Left cardiac atrium (tissue), 2 donors: ENCODE measurements around the gene ANKRD61. TPM values are rescaled to one million over a fixed set of nuclear protein-coding genes. Genes with fewer than 3 reads are reported as not detected.

Experiments
- total RNA-seq, 2 donors: library from RNA; stranded (reverse); fragmentation: NEBNext Ultra II Directional; extraction: Animal tissue kit (Norgen Biotek cat#: 25700); gene quantifications; one replicate each; pipeline ENCODE4 v1.2.1, GENCODE V29; 2021
- donor health status: DM: no; HTN: yes; CAD: no; lungs with severe emphysema.
- donor health status: DM: yes; HTN: yes; CAD: no.

The ANKRD61 gene
- total RNA-seq, 2 donors from 2014 or later: 0.26 to 0.29 TPM

Other genes with a start within 250 kb of the ANKRD61 start
- gene RNF216, start 249.7 kb upstream of the ANKRD61 start, total RNA-seq: 10 to 100 TPM; 28.0 to 40.2 TPM
- not detected for gene OCM, start 150.6 kb upstream of the ANKRD61 start, total RNA-seq
- gene CCZ1, start 132.6 kb upstream of the ANKRD61 start, total RNA-seq: 10 to 100 TPM; 39.9 to 72.3 TPM
- not detected for gene RSPH10B, start 60.7 kb upstream of the ANKRD61 start, total RNA-seq
- gene PMS2, start 22.3 kb upstream of the ANKRD61 start, total RNA-seq: 1 to 10 TPM; 6.2 to 7.2 TPM
- gene AIMP2, start 22.1 kb upstream of the ANKRD61 start, total RNA-seq: 10 to 100 TPM; 31.5 to 40.9 TPM
- 10 to 100 TPM; 46.9 to 58.7 TPM for gene EIF2AK1, start 27.8 kb downstream of the ANKRD61 start, total RNA-seq
- gene USP42, start 73.6 kb downstream of the ANKRD61 start, total RNA-seq: 1 to 10 TPM; 4.6 to 6.3 TPM
- 10 to 100 TPM; 26.4 to 30.2 TPM for gene CYTH3, start 241.2 kb downstream of the ANKRD61 start, total RNA-seq